ENCODE results near the gene HLA-DQB2. TPM values are rescaled to one million over a fixed set of nuclear protein-coding genes. Genes with fewer than 3 reads are reported as not detected.
A peak's percentile ranks its signal among the peaks of the same experiment; 100 is the strongest.
"Not testable (repeated sequence)": the region's sequence is repeated elsewhere in the genome, so short reads cannot be mapped to it uniquely, and the experiment has no call there.

The HLA-DQB2 gene
- total and polyA plus RNA-seq, 10 of the 15 experiments (the other 5 are each of a cell fraction or from before 2014, with no cell fraction given) = 0.28 to 27.1 (median 8.0) TPM

DNA sequence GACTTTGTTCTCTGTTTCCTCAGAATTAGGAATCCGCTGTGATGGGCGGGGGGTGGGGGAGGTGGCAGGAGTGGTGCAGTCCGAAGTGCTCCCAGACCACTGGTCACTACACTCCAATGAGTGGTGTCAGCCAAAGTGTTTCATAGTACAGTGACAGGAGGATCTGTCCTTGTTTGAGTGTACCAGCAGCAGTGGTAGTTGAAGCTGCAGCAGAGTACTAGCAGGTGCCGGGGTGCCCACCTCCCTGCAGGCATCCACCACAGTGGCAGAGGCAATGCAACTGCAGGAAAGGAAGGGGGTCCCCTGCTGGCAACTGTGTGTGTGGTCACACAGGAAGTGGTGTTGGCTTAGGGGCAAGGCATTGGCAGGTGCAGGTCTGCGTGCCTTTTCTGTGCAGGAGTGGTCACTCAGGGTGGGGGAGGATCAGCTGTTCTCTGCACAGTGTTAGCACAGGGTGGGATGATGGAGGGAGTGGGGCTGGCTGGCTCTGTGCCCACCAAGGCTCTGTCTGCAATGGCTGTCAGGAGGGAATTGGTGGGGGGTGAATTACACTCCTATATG, 43.8 kb upstream of the HLA-DQB2 start:
- SMC1A ChIA-PET (ENCODE audit: uncharacterized antibody, unreplicated experiment) = no interaction called here
- Histone ChIP-seq H3K79me2 (ENCODE audit: control insufficient read depth, insufficient read depth, low read length) (no peaks in the 10 kb centered on the region), H3K9me3 (replicated peaks; ENCODE audit: control insufficient read depth, insufficient read depth, low read length) (no peaks in the 10 kb centered on the region), H3K4me2 (ENCODE audit: control insufficient read depth, insufficient read depth) (no peak overlapping the region), H3K9ac (ENCODE audit: control insufficient read depth, insufficient read depth, low read length) (no peak overlapping the region), H2AFZ (ENCODE audit: control insufficient read depth, low read depth, low read length) (no peak overlapping the region), H3K4me3 (no peak overlapping the region), H4K20me1 (ENCODE audit: control insufficient read depth, insufficient read depth) (no peaks in the 10 kb centered on the region), H3K27me3 (replicated peaks in 1 of 2; ENCODE audit: control insufficient read depth in 2 of 2, insufficient read depth in 2 of 2, low read length in 1 of 2) (no peaks in the 10 kb centered on the region), H3K4me1 (ENCODE audit: control insufficient read depth, insufficient read depth, low read length) (no peaks in the 10 kb centered on the region), H3K36me3 (ENCODE audit: control insufficient read depth in 2 of 2, insufficient read depth in 2 of 2, low read length in 1 of 2) (no peaks in the 10 kb centered on the region; a peak in 1 of 4 replicates), H3K27ac (ENCODE audit: control insufficient read depth, insufficient read depth) (no peak overlapping the region)
- POLR2A ChIA-PET = no interaction called here
- CTCF ChIA-PET = interaction anchor here (1.1 kb wide), 1 partner anchor 21 kb away, joined by 4 read pairs; no protein-coding TSS in a partner anchor
- BruUV-seq (replicated peaks) = no TSS peak
- ATAC-seq (peak; percentile 67), FAIRE-seq (no peak), DNase-seq (ENCODE audit: low read depth, low spot score) (no peak)
- TF ChIP-seq POLR2A (IDR thresholded peaks at IDR 0.05; ENCODE audit: low read depth, low read length) (peak; percentile 53), CBX3 (IDR thresholded peaks at IDR 0.05; ENCODE audit: borderline replicate concordance, low read depth) (no peak)
- in situ Hi-C loops (cut with MboI) = no loop called here
- 81% methylated on average over 5 of the region's 5 CpGs for WGBS (ENCODE audit: insufficient coverage, insufficient replicate concordance, low lambda C conversion rate, missing lambda C conversion rate)
- RAD21 ChIA-PET (ENCODE audit: unreplicated experiment) = no interaction called here
- intact Hi-C loops (cut with micrococcal nuclease; ENCODE audit: unreplicated experiment) = no loop called here

DNA sequence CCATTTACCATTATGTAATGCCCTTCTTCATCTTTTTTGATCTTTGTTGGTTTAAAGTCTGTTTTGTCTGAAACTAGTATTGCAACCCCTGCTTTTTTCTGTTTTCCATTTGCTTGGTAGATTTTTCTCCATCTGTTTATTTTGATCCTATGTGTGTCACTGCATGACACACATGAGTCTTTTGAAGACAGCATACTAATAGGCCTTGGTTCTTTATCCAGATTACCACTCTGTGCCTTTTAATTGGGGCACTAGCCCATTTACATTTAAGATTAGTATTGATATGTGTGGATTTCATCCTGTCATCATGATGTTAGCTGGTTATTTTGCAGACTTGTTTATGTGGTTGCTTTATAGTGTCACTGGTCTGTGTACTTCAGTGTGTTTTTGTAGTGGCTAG, 42.1 kb upstream of the HLA-DQB2 start:
- ChIA-PET SMC1A (ENCODE audit: uncharacterized antibody, unreplicated experiment) (interaction anchor here (0.7 to 1.4 kb wide), 4 partner anchors 10 to 63 kb away, joined by 3 to 5 read pairs (median 4); no protein-coding TSS in a partner anchor), CTCF (interaction anchor here (0.6 to 1.8 kb wide), 3 partner anchors 17 to 20 kb away, joined by 3 to 5 read pairs (median 5); no protein-coding TSS in a partner anchor), POLR2A (interaction anchor here (1.0 kb wide), 1 partner anchor 12 kb away, joined by 3 read pairs; no protein-coding TSS in a partner anchor)
- H3K27ac ChIP-seq (ENCODE audit: control insufficient read depth, insufficient read depth); H3K79me2 ChIP-seq (ENCODE audit: control insufficient read depth, insufficient read depth, low read length); RAD21 ChIA-PET (ENCODE audit: unreplicated experiment); in situ Hi-C loops (cut with MboI); H4K20me1 ChIP-seq (ENCODE audit: control insufficient read depth, insufficient read depth); FAIRE-seq; ATAC-seq; intact Hi-C loops (cut with micrococcal nuclease; ENCODE audit: unreplicated experiment); H2AFZ ChIP-seq (ENCODE audit: control insufficient read depth, low read depth, low read length); H3K4me1 ChIP-seq (ENCODE audit: control insufficient read depth, insufficient read depth, low read length); H3K9ac ChIP-seq (ENCODE audit: control insufficient read depth, insufficient read depth, low read length); H3K4me2 ChIP-seq (ENCODE audit: control insufficient read depth, insufficient read depth); BruUV-seq (replicated peaks); DNase-seq (ENCODE audit: low read depth, low spot score); H3K36me3 ChIP-seq (ENCODE audit: control insufficient read depth in 2 of 2, insufficient read depth in 2 of 2, low read length in 1 of 2); H3K9me3 ChIP-seq (replicated peaks; ENCODE audit: control insufficient read depth, insufficient read depth, low read length); H3K4me3 ChIP-seq; H3K27me3 ChIP-seq (replicated peaks in 1 of 2; ENCODE audit: control insufficient read depth in 2 of 2, insufficient read depth in 2 of 2, low read length in 1 of 2): not testable (repeated sequence)

All from GM12878 (cell line).